Right ventricle myocardium superior (tissue), 1 donor: ENCODE results near the gene GCM1. TPM values are rescaled to one million over a fixed set of nuclear protein-coding genes. Genes with fewer than 3 reads are reported as not detected.
"Not testable (repeated sequence)": the region's sequence is repeated elsewhere in the genome, so short reads cannot be mapped to it uniquely, and the experiment has no call there.

Experiments
- ATAC-seq: fragments of 200-7000 bp; cut with Tn5 transposase; one replicate; pipeline ENCODE4 v1.9.1; 2020; ENCODE audit warnings: mild to moderate bottlenecking; ENCODE audit not compliant: poor library complexity
- DNase-seq: peaks from one replicate; pipeline ENCODE4 v3.0.0-alpha.2; 2020
- intact Hi-C: fragments of 100-400 bp; cut with DNase I; formaldehyde crosslinking; loops from one replicate; pipeline ENCODE4 v1.11.2; 2022
- total RNA-seq: library from RNA; stranded (reverse); fragmentation: NEBNext Ultra II Directional; extraction: Animal tissue kit (Norgen Biotek cat#: 25700); gene quantifications from one replicate; pipeline ENCODE4 v1.2.1, GENCODE V29; 2021
- donor health status: DM: no; HTN: yes; CAD: no; lungs with severe emphysema.

GCM1 gene
- total RNA-seq, 1 donor from 2014 or later, result not detected

GRCh38 chr6:53155279-53155678, 6.6 kb upstream of the GCM1 start:
- ATAC-seq, intact Hi-C loops, DNase-seq: not testable (repeated sequence)

- intact Hi-C loops, result no loop called here
- DNase-seq (no peak), ATAC-seq (no peak)
Measured at GRCh38 chr6:53154794-53155193, 6.2 kb upstream of the GCM1 start.

- intact Hi-C loops, result no loop called here
- DNase-seq (no peak), ATAC-seq (no peak)
Measured at GRCh38 chr6:53154071-53154470, 5.4 kb upstream of the GCM1 start.

- no peak for ATAC-seq
- intact Hi-C loops, result no loop called here
- DNase-seq, result no peak
Measured at GRCh38 chr6:53152576-53152975, 3.9 kb upstream of the GCM1 start.

- no peak for ATAC-seq
- no peak for DNase-seq
- intact Hi-C loops, result no loop called here
Measured at GRCh38 chr6:53151676-53152075, 3.0 kb upstream of the GCM1 start.

GRCh38 chr6:53144802-53145201, 3.8 kb downstream of the GCM1 start:
- intact Hi-C loops, result no loop called here
- ATAC-seq (no peak), DNase-seq (no peak)

GRCh38 chr6:53143710-53144109, 4.9 kb downstream of the GCM1 start:
- ATAC-seq (no peak), DNase-seq (no peak)
- intact Hi-C loops, result no loop called here

- ATAC-seq (no peak), DNase-seq (no peak)
- intact Hi-C loops, result no loop called here
Measured at GRCh38 chr6:53142810-53143209, 5.8 kb downstream of the GCM1 start.

- ATAC-seq (no peak), DNase-seq (no peak)
- intact Hi-C loops, result no loop called here
Measured at GRCh38 chr6:53139841-53140413, 8.7 kb downstream of the GCM1 start.

- intact Hi-C loops, result no loop called here
- no peak for DNase-seq
Measured at GRCh38 chr6:53136000-53136609, 12.5 kb downstream of the GCM1 start.

GRCh38 chr6:53134601-53135235, 13.9 kb downstream of the GCM1 start:
- intact Hi-C loops, result no loop called here
- DNase-seq (no peak), ATAC-seq (no peak)

More at GRCh38 chr6:53136000-53136609, 12.5 kb downstream of the GCM1 start:
- no peak for ATAC-seq

- ATAC-seq (no peak), DNase-seq (no peak)
- intact Hi-C loops, result no loop called here
Measured at GRCh38 chr6:53133961-53134360, 14.7 kb downstream of the GCM1 start.

- DNase-seq (no peak), ATAC-seq (no peak)
- intact Hi-C loops, result no loop called here
Measured at GRCh38 chr6:53130569-53131290, 17.9 kb downstream of the GCM1 start.

- no peak for DNase-seq
- intact Hi-C loops, result no loop called here
- no peak for ATAC-seq
Measured at GRCh38 chr6:53128842-53129241, 19.8 kb downstream of the GCM1 start.

- DNase-seq (no peak), ATAC-seq (no peak)
- intact Hi-C loops, result no loop called here
Measured at GRCh38 chr6:53125276-53125675, 23.4 kb downstream of the GCM1 start.

- intact Hi-C loops, result no loop called here
- DNase-seq (no peak), ATAC-seq (no peak)
Measured at GRCh38 chr6:53124131-53124800, 24.4 kb downstream of the GCM1 start.

GRCh38 chr6:53119772-53120409, 28.8 kb downstream of the GCM1 start:
- intact Hi-C loops, result no loop called here
- DNase-seq, result no peak
- ATAC-seq, result no peak

GRCh38 chr6:53119349-53119748, 29.3 kb downstream of the GCM1 start:
- no peak for ATAC-seq

GRCh38 chr6:53115741-53116140, 32.9 kb downstream of the GCM1 start:
- intact Hi-C loops, result no loop called here
- ATAC-seq, result no peak
- DNase-seq, result no peak

More at GRCh38 chr6:53119349-53119748, 29.3 kb downstream of the GCM1 start:
- no peak for DNase-seq
- intact Hi-C loops, result no loop called here
